Glutamatergic neuron (in vitro differentiated cells): ENCODE measurements around the gene COP1. TPM values are rescaled to one million over a fixed set of nuclear protein-coding genes. Genes with fewer than 3 reads are reported as not detected.
A peak's percentile ranks its signal among the peaks of the same experiment; 100 is the strongest.
"Not testable (repeated sequence)": the region's sequence is repeated elsewhere in the genome, so short reads cannot be mapped to it uniquely, and the experiment has no call there.

Experiments used
- DNase-seq: peaks from one replicate; pipeline ENCODE4 v3.0.0; 2022
- H3K27ac Mint-ChIP-seq: one replicate; pipeline ENCODE4 v1.8.0; 2020; ENCODE audit warnings: mild to moderate bottlenecking, mixed read lengths, inconsistent platforms; ENCODE audit not compliant: unreplicated experiment
- H3K27me3 Mint-ChIP-seq: one replicate; pipeline ENCODE4 v1.8.0; 2020; ENCODE audit warnings: mild to moderate bottlenecking, moderate library complexity, mixed read lengths, inconsistent platforms; ENCODE audit not compliant: unreplicated experiment
- H3K36me3 Mint-ChIP-seq: one replicate; pipeline ENCODE4 v1.8.0; 2020; ENCODE audit warnings: mild to moderate bottlenecking, mixed read lengths, inconsistent platforms; ENCODE audit not compliant: unreplicated experiment
- H3K4me1 Mint-ChIP-seq: one replicate; pipeline ENCODE4 v1.8.0; 2020; ENCODE audit warnings: mild to moderate bottlenecking, low read depth, mixed read lengths, inconsistent platforms; ENCODE audit not compliant: unreplicated experiment
- H3K4me3 Mint-ChIP-seq: one replicate; pipeline ENCODE4 v1.8.0; 2020; ENCODE audit warnings: mild to moderate bottlenecking, mixed read lengths, inconsistent platforms; ENCODE audit not compliant: unreplicated experiment
- H3K9me3 Mint-ChIP-seq: one replicate; pipeline ENCODE4 v1.8.0; 2020; ENCODE audit warnings: mild to moderate bottlenecking, moderate library complexity, mixed read lengths, inconsistent platforms; ENCODE audit not compliant: unreplicated experiment
- CTCF ChIP-seq: fragments of 200-600 bp; sonication (generic); IDR thresholded peaks from one replicate; pipeline ENCODE4 v1.5.0; 2021; ENCODE audit not compliant: partially characterized antibody, unreplicated experiment
- total RNA-seq: library from RNA; stranded (reverse); fragmentation: NEBNext Ultra II Directional; extraction: Animal tissue kit (Norgen Biotek cat#: 25700); gene quantifications from one replicate; pipeline ENCODE4 v1.2.1, GENCODE V29; 2021; ENCODE audit not compliant: unreplicated experiment

COP1 gene
- total RNA-seq, 1 donor from 2014 or later, result 52.3 TPM

DNA sequence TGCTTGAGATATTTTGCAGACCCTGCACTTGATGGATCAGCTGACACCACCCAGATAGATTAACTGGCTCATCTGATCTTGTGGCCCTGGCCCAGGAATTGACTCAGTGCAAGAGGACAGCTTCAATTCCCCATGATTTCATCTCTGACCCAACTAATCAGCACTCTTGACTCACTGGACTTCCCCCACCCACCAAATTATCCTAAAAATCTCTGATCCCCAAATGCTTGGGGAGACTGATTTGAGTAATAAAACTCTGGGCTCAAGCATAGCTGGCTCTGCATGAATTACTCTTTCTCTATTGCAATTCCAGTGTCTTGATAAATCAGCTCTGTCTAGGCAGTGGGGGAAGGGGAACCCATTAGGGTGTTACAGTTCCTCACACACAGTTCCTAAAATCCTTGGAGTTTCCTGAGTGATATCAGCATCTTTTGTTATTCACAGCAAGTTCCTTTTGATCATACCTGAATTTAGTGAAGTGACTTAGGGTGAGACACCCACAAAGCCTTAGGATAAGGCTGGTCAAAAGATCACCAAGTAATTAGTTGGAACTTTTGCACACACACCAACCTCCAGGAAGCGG is 104.2 kb downstream of the COP1 start:
- TF ChIP-seq CTCF, result no peak
- DNase-seq, result no peak
- no peak overlapping the region for H3K4me3 Mint-ChIP-seq
- peaks cover 19% of the 10 kb centered on the region for H3K36me3 Mint-ChIP-seq
- peaks cover 4% of the 10 kb centered on the region for H3K9me3 Mint-ChIP-seq
- no peaks in the 10 kb centered on the region for H3K27me3 Mint-ChIP-seq
- no peak overlapping the region for H3K27ac Mint-ChIP-seq
- H3K4me1 Mint-ChIP-seq, result peaks cover 8% of the 10 kb centered on the region

GRCh38 chr1:176101951-176102642 is 105.0 kb downstream of the COP1 start:
- H3K4me3 Mint-ChIP-seq, result no peak overlapping the region
- peaks cover 4% of the 10 kb centered on the region for H3K9me3 Mint-ChIP-seq
- H3K4me1 Mint-ChIP-seq, result peaks cover 8% of the 10 kb centered on the region
- DNase-seq, result no peak
- no peak for TF ChIP-seq CTCF
- peaks cover 19% of the 10 kb centered on the region for H3K36me3 Mint-ChIP-seq
- H3K27ac Mint-ChIP-seq, result peak overlapping the region; percentile 50
- H3K27me3 Mint-ChIP-seq, result no peaks in the 10 kb centered on the region

- Mint-ChIP-seq H3K9me3 (peaks cover 4% of the 10 kb centered on the region), H3K4me1 (peaks cover 8% of the 10 kb centered on the region)
- TF ChIP-seq CTCF, result no peak
Measured at GRCh38 chr1:176098560-176098959, 108.5 kb downstream of the COP1 start.

DNA sequence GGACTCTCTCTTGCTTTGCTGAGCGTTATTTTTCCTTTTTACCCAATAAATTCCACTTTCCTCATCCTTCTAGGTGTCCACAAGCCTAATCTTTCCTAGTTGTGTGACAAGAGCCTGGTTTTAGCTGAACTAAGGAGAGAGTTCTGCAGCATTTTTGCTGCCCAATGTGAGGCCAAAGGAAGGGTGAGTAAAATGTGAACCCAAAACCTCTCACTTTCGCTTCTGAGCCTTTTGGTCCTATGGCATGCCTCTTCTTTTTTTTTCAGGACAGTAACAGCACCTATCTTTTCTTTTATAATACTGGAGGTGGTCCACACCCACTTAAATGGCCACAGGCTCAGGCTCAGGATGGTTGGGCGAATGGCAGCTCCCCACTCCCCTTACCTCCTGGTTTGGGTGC is 111.1 kb downstream of the COP1 start:
- Mint-ChIP-seq H3K9me3 (peaks cover 4% of the 10 kb centered on the region), H3K36me3 (peaks cover 19% of the 10 kb centered on the region), H3K27me3 (no peaks in the 10 kb centered on the region), H3K4me1 (no peaks in the 10 kb centered on the region), H3K4me3 (no peak overlapping the region), H3K27ac (no peak overlapping the region)
- no peak for TF ChIP-seq CTCF
- DNase-seq, result no peak

More at GRCh38 chr1:176098560-176098959, 108.5 kb downstream of the COP1 start:
- Mint-ChIP-seq H3K36me3 (peaks cover 19% of the 10 kb centered on the region), H3K4me3 (no peak overlapping the region), H3K27ac (no peak overlapping the region), H3K27me3 (no peaks in the 10 kb centered on the region)
- no peak for DNase-seq

GRCh38 chr1:176090766-176091165 is 116.3 kb downstream of the COP1 start:
- no peak for DNase-seq
- Mint-ChIP-seq H3K36me3 (no peaks in the 10 kb centered on the region), H3K27me3 (no peaks in the 10 kb centered on the region), H3K27ac (no peak overlapping the region), H3K4me3 (no peak overlapping the region), H3K9me3 (peaks cover 4% of the 10 kb centered on the region), H3K4me1 (no peaks in the 10 kb centered on the region)
- TF ChIP-seq CTCF, result no peak

GRCh38 chr1:176087746-176088145 is 119.3 kb downstream of the COP1 start:
- H3K4me1 Mint-ChIP-seq, H3K27me3 Mint-ChIP-seq, H3K9me3 Mint-ChIP-seq, H3K27ac Mint-ChIP-seq, DNase-seq, H3K4me3 Mint-ChIP-seq, H3K36me3 Mint-ChIP-seq: not testable (repeated sequence)
